NCI-H1694 (cell line): ENCODE data around the gene CNTNAP5.
"Not testable (repeated sequence)": the region's sequence is repeated elsewhere in the genome, so short reads cannot be mapped to it uniquely, and the experiment has no call there.

Source experiments
- DNase-seq: peaks from one replicate; lab custom pipeline; 2025; lab: John Stamatoyannopoulos, UW

Gene CNTNAP5

DNA sequence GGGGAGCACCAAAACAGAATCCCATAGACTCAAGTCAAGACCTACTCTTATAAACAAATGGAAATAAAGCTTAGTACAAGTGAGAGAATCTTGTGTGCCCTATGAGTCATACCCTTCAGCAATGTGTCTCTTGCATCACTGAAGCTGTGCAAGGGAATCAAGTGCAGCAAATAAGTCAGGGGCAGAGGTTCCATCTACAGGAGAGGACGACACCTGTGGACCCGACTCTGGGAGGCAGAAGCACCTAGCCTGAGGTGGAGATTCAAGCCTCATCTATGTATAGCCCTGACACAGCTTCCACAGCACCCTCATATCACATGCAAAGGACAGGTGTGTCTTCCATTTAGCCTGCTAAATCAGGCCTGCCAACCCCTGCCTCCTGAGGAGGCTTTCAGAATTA lies 298.2 kb downstream of the CNTNAP5 start:
- no peak for DNase-seq

DNA sequence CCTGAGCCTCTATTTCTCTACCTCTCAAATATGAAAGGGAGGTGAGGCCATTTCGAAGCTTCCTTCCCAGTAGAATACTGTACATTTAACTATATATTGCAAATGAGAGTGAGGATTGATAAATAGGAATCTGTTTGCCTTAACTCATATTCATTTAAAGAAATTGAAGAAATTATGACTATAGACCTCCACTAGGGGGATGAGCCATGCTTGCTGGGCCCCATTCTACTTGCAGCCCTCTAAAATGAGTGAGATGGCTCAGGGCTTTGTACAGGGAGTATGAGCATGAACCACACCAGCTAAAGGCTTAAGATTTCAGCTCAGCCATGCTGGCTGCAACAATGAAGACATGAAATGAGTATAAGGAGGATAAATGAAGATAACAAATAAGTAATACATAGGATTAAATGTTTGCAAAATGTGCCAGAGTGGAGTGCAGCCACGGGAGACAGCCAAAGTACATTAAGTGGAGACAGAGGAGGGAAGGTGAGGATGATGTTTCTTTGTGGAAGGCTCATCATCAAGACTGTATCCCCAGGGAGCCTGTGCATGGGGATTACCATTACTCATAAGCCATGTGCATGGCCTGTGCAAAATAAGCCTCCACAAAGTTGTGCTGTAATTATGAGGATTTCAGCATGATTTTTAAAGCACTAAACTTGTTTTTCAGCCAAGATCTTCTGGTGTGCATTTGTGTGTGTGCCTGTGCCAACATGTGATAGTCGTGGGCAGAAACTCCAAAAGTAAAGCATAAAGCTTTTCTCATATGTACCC lies 300.8 kb downstream of the CNTNAP5 start:
- peak; percentile 8 for DNase-seq

DNA sequence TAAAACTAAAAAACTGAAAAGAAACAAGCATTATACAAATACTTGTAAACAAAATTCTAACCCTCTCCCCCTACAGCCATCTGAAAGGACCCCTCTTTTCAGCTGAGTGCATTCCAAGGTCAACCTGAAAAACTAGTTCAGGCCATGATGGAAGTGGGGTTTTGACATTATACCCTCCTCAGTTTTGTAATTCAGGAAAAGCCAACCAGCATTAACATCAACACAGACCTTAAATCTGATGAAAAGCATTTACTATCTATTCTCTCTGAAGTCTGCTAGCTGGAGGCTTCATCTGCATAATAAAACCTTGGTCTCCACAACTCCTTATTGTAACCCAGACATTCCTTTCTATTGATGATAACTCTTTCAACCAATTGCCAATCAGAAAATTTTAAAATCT lies 302.2 kb downstream of the CNTNAP5 start:
- no peak for DNase-seq

DNA sequence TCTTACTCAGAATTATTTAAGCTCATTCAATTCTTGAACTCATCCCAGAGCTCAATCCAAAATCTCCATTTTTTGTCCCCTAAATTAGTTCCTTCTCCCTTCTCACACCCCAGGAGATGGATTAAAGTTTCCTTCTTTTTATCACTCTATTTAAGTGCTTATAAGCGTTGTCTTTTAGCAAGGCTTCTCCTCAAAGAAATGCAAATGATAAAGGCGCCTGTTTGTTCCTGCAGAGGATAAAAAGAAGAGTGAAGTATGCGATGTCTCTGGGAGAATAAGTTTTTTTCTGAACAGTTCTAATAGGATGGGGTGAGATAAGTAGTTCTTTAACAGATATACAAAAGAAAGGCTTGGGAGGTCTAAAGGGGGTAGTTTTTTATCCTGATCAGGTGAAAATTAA lies 303.3 kb downstream of the CNTNAP5 start:
- no peak for DNase-seq

DNA sequence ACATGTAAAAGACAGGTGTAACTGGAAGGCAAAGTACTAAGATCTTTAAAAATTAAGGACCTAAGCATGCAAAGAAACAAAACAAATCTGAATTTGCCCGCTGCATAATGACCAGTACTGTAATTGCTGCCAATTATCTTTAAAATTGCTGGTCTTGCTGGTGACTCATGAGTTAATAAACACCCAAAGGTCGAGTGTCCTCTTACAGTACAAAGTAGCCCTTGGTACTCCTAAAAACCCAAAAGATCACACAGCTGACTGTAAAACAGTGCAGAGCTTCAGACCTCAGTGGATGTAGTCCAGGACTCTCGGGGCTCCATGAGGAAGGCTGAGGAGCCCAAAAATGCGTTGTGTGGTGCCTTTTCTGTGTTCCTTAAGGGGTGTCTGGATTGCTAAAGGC lies 308.7 kb downstream of the CNTNAP5 start:
- no peak for DNase-seq

DNA sequence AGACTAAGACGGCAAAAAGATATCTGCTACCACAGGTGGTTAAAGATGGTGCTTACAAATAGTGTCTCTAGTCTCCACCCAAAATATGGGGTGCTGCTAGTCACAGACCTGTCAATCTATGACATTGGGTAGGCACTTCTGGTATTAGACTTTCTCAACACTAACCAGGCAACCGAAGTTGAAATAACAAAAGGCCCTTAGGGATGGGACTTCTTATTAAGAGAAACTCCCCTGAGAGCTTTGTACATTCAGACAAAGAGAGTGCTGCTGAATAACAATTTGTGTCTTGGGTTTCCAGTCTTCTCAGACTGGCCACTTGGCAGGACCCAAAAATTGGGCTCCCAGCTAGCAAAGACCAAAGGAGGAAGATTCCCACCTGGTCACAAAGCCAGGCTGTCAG lies 310.0 kb downstream of the CNTNAP5 start:
- no peak for DNase-seq

DNA sequence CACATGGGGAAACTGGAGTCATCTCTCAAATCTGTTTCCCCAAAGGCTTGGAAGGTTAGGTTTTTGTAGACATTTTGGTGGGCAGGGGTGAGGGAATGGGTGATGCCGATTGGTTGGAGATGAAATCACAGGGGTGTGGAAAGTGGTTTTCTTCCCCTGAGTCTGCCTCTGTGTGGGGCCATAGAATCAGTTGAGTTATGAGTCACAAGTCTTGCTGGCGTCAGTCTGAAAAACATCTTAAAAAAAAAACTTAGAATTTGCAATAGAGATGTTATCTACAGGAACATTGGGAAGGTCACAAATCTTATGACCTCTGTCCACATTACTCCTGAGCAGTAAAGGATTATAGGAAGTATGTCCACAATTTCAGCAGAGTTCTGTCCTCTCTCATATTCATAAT lies 314.6 kb downstream of the CNTNAP5 start:
- DNase-seq = no peak

DNA sequence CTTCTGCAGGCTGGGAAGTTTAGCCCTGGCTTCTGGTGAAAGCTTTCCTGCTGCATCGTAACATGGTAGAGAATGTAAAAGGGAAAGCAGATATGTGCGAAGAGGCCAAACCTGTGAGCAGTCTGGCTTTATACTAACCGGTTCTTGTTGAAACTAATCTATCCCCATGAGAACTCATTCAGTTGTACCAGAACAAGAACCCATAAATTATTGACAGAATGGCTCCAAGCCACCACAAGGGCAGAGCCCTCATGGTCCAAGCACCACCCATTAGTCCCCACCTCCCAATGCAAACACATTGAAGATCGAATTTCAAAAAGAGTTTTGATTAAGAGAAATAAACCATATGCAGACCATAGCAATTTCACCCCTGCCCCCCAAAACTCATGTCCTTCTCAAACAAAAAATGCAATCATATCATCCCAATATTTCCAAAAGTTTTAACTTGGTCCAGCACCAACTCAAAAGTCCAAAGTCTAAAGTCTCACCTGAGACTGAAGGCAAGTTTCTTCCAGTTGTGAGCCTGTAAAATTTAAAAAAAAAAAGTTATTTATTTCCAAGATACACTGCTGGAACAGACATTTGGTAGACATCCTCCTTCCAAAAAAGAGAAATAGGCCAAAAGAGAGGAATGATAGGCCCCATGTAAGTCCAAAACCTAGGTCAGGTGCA lies 318.9 kb downstream of the CNTNAP5 start:
- DNase-seq = no peak

DNA sequence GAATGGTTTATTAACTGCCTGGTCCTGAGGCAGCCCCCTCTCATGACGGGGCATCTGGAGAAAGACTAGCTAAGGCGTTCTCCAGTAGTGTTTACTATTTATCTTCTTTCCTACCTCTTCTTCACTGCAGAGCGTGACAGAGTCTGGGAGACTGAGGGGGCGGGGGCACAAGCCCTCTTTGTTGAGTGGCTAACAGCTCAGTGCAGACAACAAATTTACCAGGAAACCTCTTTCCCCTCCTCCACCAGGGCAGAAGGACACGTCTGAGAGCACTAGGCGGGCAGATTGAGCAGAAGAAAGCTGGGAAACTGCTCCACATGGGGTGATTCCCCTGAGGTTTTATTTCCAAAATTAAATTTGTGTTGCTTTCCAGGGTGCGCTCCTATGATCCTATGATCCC lies 322.1 kb downstream of the CNTNAP5 start:
- DNase-seq = no peak

DNA sequence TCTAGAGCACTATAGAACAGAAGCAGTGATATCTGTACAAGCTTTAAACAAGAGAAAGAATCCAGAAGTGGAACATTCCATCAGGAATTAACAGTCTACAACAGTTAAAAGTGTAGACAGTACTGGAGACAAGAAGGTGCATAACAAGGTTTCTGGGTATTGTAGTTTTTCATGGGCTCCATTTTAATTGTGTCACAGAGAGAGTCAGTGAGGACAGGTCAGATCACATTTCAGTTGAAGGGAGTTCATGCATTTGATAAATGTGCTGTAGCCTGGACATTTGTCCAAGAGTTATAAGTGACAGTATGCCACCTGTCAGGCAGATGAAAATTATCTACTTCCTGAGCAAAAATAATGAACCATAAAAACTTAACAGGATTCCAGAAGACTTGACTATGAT lies 328.6 kb downstream of the CNTNAP5 start:
- no peak for DNase-seq

DNA sequence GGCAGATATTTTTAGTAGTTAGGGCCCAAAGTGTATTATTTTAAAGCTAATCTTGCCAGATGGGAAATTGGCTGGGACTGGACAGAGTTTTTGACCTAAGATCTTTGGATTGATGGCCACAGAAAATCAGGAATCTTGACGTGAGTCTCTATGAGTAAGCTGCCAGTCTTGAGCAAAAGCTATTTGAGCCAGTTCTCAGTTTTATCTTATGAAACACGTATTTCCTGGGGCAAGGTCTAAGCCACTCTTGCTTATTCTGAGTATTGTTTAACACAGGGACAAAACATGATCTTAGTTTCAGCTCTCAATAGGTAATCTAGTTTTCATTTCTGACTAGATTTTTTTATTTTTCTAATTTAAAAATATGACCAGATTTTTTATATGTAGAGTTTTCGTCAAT lies 329.4 kb downstream of the CNTNAP5 start:
- no peak for DNase-seq

DNA sequence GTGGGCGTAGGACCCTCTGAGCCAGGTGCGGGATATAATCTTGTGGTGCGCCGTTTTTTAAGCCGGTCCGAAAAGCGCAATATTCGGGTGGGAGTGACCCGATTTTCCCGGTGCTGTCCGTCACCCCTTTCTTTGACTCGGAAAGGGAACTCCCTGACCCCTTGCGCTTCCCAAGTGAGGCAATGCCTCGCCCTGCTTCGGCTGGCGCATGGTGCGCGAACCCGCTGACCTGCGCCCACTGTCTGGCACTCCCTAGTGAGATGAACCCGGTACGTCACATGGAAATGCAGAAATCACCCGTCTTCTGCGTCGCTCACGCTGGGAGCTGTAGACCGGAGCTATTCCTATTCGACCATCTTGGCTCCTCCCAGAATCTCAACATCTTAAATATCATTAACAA lies 336.9 kb downstream of the CNTNAP5 start:
- not testable (repeated sequence) for DNase-seq

DNA sequence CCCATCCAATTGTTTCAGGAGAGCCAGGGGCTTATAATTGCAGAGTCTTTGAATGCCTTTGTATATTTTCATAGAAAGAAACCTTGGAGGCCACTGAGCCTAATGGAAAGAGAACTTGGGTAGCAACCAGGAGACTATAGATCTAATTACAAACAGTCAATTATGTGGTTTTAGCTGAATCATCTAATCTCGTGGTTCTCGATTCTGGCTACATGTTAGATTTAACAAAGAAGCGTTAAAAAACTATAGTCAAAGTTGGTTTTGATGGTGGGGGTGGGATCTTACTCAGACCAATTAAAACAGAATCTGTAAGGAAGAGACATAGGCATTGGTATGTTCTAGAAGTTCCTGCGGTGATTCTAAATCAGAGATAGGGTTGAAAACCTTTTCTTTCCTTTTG lies 344.1 kb downstream of the CNTNAP5 start:
- no peak for DNase-seq

DNA sequence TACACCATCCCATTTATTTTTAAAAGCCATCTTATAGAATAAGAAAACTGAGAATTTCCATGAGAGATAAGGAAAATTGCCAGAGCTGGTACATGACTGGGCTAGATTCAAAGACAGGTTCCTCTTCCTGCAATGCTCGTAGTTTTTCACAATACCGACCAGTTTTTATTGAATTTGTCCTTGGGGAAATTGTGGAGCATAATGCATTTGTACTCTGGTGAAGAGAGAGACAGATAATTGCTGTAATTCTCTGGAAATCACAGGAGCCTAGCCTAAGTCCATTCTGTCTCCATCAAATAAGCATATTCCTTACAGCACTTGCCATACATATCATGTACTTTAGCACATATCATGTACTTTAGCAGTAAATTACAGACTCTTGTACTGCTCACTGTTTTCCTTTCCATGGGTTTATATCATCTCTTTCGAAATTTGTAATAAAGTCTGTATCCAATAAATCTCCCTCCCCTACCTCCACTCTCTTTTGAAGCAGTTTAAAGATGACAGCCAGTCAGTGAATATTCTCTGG lies 355.2 kb downstream of the CNTNAP5 start:
- no peak for DNase-seq

DNA sequence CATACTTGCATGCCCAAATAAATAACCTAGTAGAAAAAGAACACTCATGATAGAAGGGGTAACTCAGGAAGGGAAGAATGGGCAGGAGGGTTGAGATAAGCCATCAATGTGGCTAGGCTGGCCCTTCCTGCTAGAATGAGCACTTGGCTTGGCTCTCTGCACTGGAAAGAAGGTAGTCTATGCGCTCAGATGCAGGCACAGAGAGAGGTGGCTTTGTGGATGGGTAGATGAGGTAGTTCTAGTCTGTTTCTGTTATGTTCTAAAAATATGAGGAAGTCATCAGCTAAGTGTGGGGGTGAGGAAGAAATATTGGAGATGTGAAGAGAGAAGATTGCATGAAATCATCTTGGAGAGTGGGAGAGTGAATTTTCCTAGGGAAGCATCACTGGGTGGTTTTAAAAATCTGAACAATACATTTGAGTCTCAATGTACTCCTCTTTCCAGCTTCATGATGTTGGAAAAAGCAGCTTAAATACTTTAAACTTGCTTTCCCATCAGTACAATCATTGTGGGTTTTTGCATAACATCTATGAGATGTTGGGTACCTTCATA lies 357.1 kb downstream of the CNTNAP5 start:
- no peak for DNase-seq

DNA sequence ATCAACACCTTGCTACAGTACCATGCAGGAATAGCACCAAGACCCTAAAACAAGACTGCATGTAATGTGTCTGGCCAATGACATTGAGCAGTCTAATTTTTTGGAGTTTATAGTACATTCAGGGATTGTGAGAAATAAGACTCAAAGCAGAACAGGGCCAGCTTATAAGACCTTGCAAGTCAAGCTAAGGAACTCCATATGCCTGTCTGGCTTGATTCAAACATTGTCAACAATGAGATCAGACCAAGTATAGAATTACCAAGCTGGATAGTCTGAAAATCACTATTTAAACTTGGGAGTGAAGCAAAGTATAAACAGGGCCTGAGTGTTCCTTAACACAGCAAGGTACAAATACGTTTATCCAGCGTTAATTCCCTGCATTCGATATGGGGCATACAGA lies 370.9 kb downstream of the CNTNAP5 start:
- no peak for DNase-seq

DNA sequence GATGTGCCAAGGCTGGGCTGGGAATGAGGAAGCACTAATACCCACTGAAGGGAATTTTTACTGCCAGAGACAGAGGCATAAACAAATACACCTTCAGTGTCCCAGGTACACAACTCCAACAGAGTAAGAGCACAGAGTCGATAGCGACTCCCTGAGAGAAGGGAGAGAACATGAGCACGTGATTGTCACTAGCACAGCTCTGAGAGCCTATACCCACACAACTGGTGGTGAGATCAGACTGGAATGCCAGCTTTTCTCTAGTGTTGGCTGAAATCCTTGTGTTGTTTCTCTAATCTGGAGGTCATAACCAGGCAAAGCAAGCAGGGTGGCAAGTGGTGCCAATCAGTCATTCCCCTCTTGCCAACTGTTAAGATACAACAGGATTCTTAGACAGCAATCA lies 377.2 kb downstream of the CNTNAP5 start:
- DNase-seq = no peak

DNA sequence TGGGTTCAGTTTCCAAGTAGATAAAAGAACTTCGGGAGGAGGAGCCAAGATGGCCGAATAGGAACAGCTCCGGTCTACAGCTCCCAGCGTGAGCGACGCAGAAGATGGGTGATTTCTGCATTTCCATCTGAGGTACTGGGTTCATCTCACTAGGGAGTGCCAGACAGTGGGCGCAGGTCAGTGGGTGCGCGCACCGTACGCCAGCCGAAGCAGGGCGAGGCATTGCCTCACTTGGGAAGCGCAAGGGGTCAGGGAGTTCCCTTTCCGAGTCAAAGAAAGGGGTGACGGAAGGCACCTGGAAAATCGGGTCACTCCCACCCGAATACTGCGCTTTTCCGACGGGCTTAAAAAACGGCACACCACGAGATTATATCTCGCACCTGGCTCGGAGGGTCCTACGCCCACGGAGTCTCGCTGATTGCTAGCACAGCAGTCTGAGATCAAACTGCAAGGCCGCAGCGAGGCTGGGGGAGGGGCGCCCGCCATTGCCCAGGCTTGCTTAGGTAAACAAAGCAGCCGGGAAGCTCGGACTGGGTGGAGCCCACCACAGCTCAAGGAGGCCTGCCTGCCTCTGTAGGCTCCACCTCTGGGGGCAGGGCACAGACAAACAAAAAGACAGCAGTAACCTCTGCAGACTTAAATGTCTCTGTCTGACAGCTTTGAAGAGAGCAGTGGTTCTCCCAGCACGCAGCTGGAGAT lies 382.9 kb downstream of the CNTNAP5 start:
- DNase-seq = not testable (repeated sequence)

DNA sequence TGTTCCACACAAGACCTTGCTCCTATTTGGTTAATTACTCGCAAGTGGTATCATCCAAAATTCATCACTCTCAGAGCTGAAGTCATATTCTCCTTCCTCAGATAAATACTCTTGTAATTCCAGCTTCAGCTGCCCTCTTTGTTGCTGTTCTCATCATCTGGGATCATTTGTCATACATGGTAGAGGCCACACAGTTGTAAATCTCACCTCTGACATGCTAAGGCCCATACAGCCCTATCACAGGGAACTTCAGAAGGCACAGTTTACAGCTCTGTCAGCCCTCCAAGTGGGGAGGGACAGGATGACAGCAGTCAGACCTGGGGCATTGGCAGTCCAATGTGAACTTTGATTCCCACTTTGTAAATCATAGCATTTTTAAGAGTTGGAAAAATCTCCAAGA lies 399.0 kb downstream of the CNTNAP5 start:
- no peak for DNase-seq

DNA sequence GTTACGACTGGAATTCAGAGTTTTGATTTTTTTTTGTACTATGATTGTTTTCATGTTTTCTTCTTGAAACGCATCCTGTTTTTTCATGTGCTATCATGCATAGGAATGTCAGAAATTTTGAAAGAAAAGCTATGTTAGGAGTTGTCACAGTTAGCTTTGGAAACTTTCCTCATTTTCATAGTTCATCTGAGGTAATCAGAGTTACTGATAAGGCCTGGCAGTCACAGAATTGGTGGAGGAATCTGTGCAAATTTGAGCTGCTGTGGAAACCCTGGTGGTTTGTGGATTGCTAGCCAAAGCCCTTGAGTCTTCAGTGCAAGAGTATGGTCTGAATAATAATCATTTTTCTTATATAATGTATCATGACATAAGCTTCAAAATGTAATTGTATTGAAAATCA lies 401.0 kb downstream of the CNTNAP5 start:
- DNase-seq = no peak

DNA sequence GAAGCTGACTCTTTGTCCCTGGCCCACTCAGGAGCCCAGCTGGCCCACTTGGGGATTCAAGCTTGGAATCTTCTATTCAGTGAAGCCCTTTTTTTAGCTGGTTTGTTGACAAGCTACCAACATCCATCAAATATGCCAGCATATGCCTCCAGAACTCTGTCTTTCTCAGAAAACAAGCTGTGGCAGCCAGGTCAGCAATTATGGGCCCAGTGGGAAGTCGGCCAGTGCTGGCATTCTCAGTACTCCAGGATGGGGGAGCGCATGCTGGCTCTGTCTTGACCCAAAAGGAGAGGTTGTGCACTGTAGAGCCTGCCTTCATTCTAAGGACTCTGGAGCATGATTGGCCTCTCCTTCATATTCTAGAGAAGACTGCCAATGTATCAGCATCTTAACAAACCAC lies 401.5 kb downstream of the CNTNAP5 start:
- no peak for DNase-seq

DNA sequence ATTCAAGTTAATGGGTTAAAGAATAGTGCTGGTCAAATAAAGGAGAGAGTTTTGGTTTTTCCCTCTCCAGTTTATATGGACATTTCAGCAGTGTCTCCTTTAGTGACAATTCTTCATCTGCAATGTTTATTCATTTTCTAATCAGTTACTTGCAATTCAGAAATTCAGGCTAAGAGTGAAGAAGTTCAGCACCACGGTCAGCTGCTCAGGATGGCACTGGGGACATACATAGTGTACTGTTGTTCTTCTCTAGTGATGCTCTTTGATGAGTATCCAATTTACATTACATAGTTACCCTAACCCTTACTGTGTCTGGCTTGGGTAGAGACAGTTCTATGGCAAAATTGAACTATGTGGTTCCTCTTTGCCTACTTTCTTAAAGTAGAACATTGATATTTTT lies 412.7 kb downstream of the CNTNAP5 start:
- no peak for DNase-seq

DNA sequence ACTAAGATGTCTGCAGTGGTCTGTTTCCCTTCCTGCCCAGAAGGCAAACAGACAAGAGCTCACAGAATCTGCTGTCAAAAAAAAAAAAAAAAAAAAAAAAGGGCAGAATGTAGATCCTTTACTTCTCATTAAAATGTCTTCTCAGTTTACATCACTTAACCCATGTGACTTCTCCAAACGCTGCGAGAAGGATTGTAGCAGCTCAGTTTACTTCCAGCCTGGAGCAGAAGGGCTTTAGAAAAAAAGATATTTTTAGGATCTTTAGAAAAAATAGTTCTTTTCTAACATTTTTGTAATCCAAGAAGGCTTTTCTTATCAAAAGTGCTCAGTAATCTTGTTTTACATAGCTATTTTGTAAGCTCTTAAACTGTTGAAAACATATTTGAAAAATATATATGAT lies 425.4 kb downstream of the CNTNAP5 start:
- DNase-seq = no peak
